Gastroesophageal sphincter (tissue), 3 donors: ENCODE data around the gene ANG.

Source experiments
- POLR2A ChIP-seq, 2 donors: fragments of 450-650 bp; IDR thresholded peaks; one replicate each; pipeline ENCODE4 v1.6.1; 2017; ENCODE audit warnings: antibody characterized with exemption in 2 of 2, mild to moderate bottlenecking in 2 of 2, moderate library complexity in 1 of 2
- TF ChIP-seq, protein P1 (sequence below), 4 experiments: fragments of 200-600 bp in 2 of 4; fragments of 450-650 bp in 2 of 4; sonication (generic) in 1 of 4; IDR thresholded peaks; one replicate each; pipeline ENCODE4 v1.5.1; 2017 to 2019; ENCODE audit warnings: antibody characterized with exemption in 4 of 4, mild to moderate bottlenecking in 2 of 4, moderate library complexity in 2 of 4

DNA sequence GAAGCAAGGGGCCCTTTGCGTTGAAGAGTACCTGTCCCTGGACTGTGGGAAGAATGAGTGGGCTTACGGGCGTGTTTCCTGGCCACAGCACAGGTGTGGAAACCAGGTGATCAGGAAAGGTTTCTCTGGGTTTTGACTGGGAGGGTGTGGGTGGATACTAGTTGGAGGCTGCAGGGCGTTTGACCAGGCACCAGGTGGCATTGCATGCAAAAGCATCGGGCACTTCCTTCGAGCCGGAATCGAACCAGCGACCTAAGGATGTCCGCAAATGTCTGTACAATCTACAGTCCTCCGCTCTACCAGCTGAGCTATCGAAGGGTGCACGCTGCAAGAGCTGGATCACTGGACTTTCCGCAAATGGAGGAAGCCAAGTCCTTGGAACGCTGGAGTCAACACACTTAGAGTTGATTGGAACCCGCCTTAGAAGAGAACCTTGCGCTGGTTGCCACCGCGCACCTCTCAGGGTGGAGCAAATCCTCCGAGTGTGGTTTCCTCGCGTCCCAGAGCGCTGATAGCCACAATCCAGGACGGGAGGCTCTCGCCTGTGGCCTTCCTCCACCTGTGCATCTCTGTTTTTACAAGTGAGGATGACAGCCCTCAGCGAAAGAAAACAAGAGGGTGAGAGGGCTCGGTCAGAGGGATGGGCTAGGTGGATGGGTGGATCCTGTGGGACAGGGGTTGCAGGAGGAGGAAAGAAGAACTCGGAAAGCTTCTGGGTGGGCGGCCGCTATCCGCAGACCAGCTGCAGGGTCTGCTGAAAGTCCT is 25.4 kb upstream of the ANG start:
- TF ChIP-seq, protein P1, sequence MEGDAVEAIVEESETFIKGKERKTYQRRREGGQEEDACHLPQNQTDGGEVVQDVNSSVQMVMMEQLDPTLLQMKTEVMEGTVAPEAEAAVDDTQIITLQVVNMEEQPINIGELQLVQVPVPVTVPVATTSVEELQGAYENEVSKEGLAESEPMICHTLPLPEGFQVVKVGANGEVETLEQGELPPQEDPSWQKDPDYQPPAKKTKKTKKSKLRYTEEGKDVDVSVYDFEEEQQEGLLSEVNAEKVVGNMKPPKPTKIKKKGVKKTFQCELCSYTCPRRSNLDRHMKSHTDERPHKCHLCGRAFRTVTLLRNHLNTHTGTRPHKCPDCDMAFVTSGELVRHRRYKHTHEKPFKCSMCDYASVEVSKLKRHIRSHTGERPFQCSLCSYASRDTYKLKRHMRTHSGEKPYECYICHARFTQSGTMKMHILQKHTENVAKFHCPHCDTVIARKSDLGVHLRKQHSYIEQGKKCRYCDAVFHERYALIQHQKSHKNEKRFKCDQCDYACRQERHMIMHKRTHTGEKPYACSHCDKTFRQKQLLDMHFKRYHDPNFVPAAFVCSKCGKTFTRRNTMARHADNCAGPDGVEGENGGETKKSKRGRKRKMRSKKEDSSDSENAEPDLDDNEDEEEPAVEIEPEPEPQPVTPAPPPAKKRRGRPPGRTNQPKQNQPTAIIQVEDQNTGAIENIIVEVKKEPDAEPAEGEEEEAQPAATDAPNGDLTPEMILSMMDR (IDR thresholded peaks at IDR 0.05), result peak in 3 of 4 experiments; percentile 30 to 60 (median 34)
- no peak for TF ChIP-seq POLR2A (IDR thresholded peaks at IDR 0.05)
